ENCODE results near the gene SIX2. TPM values are rescaled to one million over a fixed set of nuclear protein-coding genes. Genes with fewer than 3 reads are reported as not detected.

Gene SIX2
- total and polyA plus RNA-seq, 2 of the 8 experiments (the other 6 are each of a cell fraction or from before 2014, with no cell fraction given) = 0.47 to 1.0 TPM

- TF ChIP-seq RAD21 (IDR thresholded peaks at IDR 0.05 in 1 of 2, conservative IDR thresholded peaks at IDR 0.05 in 1 of 2; ENCODE audit: low read depth in 2 of 2, low read length in 2 of 2) (no peak), SIX5 (IDR thresholded peaks at IDR 0.05; ENCODE audit: low read depth, low read length) (no peak), PHF8 (conservative IDR thresholded peaks at IDR 0.05; ENCODE audit: low read depth, low read length) (no peak), MAFK (IDR thresholded peaks at IDR 0.05; ENCODE audit: low read depth, low read length) (no peak), TAF1 (IDR thresholded peaks at IDR 0.05; ENCODE audit: low read depth, low read length) (no peak)
Measured at GRCh38 chr2:45046786-45047185, 37.5 kb upstream of the SIX2 start (continued).
